ENCODE data around the gene ANKH. TPM values are rescaled to one million over a fixed set of nuclear protein-coding genes. Genes with fewer than 3 reads are reported as not detected.
A peak's percentile ranks its signal among the peaks of the same experiment; 100 is the strongest.

Gene ANKH
- total and polyA plus RNA-seq, 2 of the 13 experiments (the other 11 are each of a cell fraction or from before 2014, with no cell fraction given) = 25.0 to 36.0 TPM

- ChIA-PET POLR2A (no interaction called here), CTCF (ENCODE audit: low intra/inter-chr PET ratio, low total read pairs) (no interaction called here)
- no peak for TF ChIP-seq SNRNP70 (IDR thresholded peaks at IDR 0.05; ENCODE audit: low read depth, low read length)
- peak; percentile 70 for TF ChIP-seq PRPF4 (IDR thresholded peaks at IDR 0.05; ENCODE audit: low read depth, low read length, poor library complexity, severe bottlenecking)
- TF ChIP-seq ZNF703 (CRISPR knock-in tag; IDR thresholded peaks at IDR 0.05; ENCODE audit: borderline replicate concordance) = no peak
- no peak for TF ChIP-seq POLR2A (IDR thresholded peaks at IDR 0.05; ENCODE audit: insufficient read depth in 1 of 2, low read depth in 2 of 2, low read length in 2 of 2)
- no peak for TF ChIP-seq ELF4 (CRISPR knock-in tag; IDR thresholded peaks at IDR 0.05; ENCODE audit: borderline replicate concordance)
- no peak for TF ChIP-seq CEBPB (IDR thresholded peaks at IDR 0.05; ENCODE audit: borderline replicate concordance, low read depth, low read length)
- no peak for TF ChIP-seq GZF1 (CRISPR knock-in tag; IDR thresholded peaks at IDR 0.05)
- TF ChIP-seq HOMEZ (CRISPR knock-in tag; IDR thresholded peaks at IDR 0.05; ENCODE audit: low read depth) = no peak
- no peak for TF ChIP-seq ZNF670 (CRISPR knock-in tag; IDR thresholded peaks at IDR 0.05; ENCODE audit: borderline replicate concordance)
- TF ChIP-seq, protein P1, sequence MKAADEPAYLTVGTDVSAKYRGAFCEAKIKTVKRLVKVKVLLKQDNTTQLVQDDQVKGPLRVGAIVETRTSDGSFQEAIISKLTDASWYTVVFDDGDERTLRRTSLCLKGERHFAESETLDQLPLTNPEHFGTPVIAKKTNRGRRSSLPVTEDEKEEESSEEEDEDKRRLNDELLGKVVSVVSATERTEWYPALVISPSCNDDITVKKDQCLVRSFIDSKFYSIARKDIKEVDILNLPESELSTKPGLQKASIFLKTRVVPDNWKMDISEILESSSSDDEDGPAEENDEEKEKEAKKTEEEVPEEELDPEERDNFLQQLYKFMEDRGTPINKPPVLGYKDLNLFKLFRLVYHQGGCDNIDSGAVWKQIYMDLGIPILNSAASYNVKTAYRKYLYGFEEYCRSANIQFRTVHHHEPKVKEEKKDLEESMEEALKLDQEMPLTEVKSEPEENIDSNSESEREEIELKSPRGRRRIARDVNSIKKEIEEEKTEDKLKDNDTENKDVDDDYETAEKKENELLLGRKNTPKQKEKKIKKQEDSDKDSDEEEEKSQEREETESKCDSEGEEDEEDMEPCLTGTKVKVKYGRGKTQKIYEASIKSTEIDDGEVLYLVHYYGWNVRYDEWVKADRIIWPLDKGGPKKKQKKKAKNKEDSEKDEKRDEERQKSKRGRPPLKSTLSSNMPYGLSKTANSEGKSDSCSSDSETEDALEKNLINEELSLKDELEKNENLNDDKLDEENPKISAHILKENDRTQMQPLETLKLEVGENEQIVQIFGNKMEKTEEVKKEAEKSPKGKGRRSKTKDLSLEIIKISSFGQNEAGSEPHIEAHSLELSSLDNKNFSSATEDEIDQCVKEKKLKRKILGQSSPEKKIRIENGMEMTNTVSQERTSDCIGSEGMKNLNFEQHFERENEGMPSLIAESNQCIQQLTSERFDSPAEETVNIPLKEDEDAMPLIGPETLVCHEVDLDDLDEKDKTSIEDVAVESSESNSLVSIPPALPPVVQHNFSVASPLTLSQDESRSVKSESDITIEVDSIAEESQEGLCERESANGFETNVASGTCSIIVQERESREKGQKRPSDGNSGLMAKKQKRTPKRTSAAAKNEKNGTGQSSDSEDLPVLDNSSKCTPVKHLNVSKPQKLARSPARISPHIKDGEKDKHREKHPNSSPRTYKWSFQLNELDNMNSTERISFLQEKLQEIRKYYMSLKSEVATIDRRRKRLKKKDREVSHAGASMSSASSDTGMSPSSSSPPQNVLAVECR (CRISPR knock-in tag; IDR thresholded peaks at IDR 0.05; ENCODE audit: borderline replicate concordance) = no peak
- TF ChIP-seq, protein P2, sequence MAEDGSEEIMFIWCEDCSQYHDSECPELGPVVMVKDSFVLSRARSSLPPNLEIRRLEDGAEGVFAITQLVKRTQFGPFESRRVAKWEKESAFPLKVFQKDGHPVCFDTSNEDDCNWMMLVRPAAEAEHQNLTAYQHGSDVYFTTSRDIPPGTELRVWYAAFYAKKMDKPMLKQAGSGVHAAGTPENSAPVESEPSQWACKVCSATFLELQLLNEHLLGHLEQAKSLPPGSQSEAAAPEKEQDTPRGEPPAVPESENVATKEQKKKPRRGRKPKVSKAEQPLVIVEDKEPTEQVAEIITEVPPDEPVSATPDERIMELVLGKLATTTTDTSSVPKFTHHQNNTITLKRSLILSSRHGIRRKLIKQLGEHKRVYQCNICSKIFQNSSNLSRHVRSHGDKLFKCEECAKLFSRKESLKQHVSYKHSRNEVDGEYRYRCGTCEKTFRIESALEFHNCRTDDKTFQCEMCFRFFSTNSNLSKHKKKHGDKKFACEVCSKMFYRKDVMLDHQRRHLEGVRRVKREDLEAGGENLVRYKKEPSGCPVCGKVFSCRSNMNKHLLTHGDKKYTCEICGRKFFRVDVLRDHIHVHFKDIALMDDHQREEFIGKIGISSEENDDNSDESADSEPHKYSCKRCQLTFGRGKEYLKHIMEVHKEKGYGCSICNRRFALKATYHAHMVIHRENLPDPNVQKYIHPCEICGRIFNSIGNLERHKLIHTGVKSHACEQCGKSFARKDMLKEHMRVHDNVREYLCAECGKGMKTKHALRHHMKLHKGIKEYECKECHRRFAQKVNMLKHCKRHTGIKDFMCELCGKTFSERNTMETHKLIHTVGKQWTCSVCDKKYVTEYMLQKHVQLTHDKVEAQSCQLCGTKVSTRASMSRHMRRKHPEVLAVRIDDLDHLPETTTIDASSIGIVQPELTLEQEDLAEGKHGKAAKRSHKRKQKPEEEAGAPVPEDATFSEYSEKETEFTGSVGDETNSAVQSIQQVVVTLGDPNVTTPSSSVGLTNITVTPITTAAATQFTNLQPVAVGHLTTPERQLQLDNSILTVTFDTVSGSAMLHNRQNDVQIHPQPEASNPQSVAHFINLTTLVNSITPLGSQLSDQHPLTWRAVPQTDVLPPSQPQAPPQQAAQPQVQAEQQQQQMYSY (CRISPR knock-in tag; IDR thresholded peaks at IDR 0.05) = peak; percentile 63
- in situ Hi-C loops (cut with HindIII; ENCODE audit: extremely low pct_ligation_motif_present, low pct_unique_long_range_greater_than_20kb) (no loop called here), intact Hi-C loops (cut with micrococcal nuclease; ENCODE audit: unreplicated experiment) (no loop called here)
- Histone ChIP-seq H4K20me1 (ENCODE audit: insufficient read depth, low read length) (peaks cover 19% of the 10 kb centered on the region), H3K79me2 (ENCODE audit: insufficient read depth, low read length) (peaks cover 98% of the 10 kb centered on the region), H2AFZ (ENCODE audit: low read length) (no peak overlapping the region), H3K27ac (ENCODE audit: extremely low read length, insufficient read depth, low read length) (no peak overlapping the region), H3K9ac (ENCODE audit: insufficient read depth, low read depth, low read length) (no peak overlapping the region), H3K27me3 (ENCODE audit: control insufficient read depth in 1 of 2, insufficient read depth in 2 of 2, low read length in 2 of 2) (no peaks in the 10 kb centered on the region), H3K36me3 (replicated peaks in 1 of 2; ENCODE audit: control insufficient read depth in 1 of 2, insufficient read depth in 2 of 2, low read length in 2 of 2) (peaks cover 2 to 35% of the 10 kb centered on the region in 2 experiments; a peak in 4 of 5 replicates), H3K9me3 (ENCODE audit: low read length) (no peaks in the 10 kb centered on the region), H3K4me2 (ENCODE audit: low read depth, low read length) (peak overlapping the region; percentile 5; the same call in 1 of the 2 replicates), H3K4me3 (replicated peaks in 1 of 3; ENCODE audit: insufficient read depth in 1 of 3, low read depth in 2 of 3, low read length in 3 of 3) (no peak overlapping the region), H3K4me1 (ENCODE audit: insufficient read depth, low read length) (peaks cover 54% of the 10 kb centered on the region)
- FAIRE-seq (no peak), DNase-seq (ENCODE audit: low spot score) (no peak), ATAC-seq (no peak)
- no TSS peak for BruUV-seq (replicated peaks)
- 93% methylated on average over 9 of the region's 9 CpGs for WGBS (ENCODE audit: low lambda C conversion rate)
These were observed 198.8 kb downstream of the ANKH start for GRCh38 chr5:14672484-14673394.
